Measurements from ENCODE around the gene LDLRAD3.

- no peak for TF ChIP-seq CTCF (IDR thresholded peaks at IDR 0.05; ENCODE audit: low read depth, low read length, poor library complexity, severe bottlenecking)
- TF ChIP-seq EZH2phosphoT487 (IDR thresholded peaks at IDR 0.05; ENCODE audit: borderline replicate concordance, low read length) = no peak
Measured at GRCh38 chr11:36038541-36038940, 94.7 kb downstream of the LDLRAD3 start.

All from DOHH2 (cell line).